Measurements from ENCODE around the gene GMPR2. TPM values are rescaled to one million over a fixed set of nuclear protein-coding genes. Genes with fewer than 3 reads are reported as not detected.

GMPR2 gene
- total RNA-seq, 1 experiment from 2014 or later = 76.9 TPM

GRCh38 chr14:24213866-24214662 lies 18.7 kb upstream of the GMPR2 start:
- ChIA-PET CTCF (interaction anchor here (0.7 to 1.6 kb wide), 8 partner anchors 24 to 94 kb away, joined by 3 to 10 read pairs (median 4); partner anchors contain the start of genes CIDEB, IRF9 and TINF2), POLR2A (interaction anchor here (0.6 to 3.0 kb wide), 11 partner anchors 17 to 230 kb away, joined by 3 to 28 read pairs (median 5); partner anchors contain the start of genes CIDEB, DCAF11, EMC9 and PSME2)
- TF ChIP-seq CTCF (IDR thresholded peaks at IDR 0.05; ENCODE audit: insufficient read depth in 1 of 2, low read depth in 1 of 2, low read length in 1 of 2, severe bottlenecking in 1 of 2, unreplicated experiment in 1 of 2) = no peak
- Histone ChIP-seq H3K4me1 (peaks cover 12% of the 10 kb centered on the region), H3K27me3 (replicated peaks; ENCODE audit: control insufficient read depth, insufficient read depth, low read length) (no peaks in the 10 kb centered on the region), H3K4me3 (ENCODE audit: low read depth, low read length) (peak overlapping the region; percentile 88), H3K36me3 (ENCODE audit: control insufficient read depth, insufficient read depth, low read length) (peaks cover 1% of the 10 kb centered on the region), H3K9me3 (no peaks in the 10 kb centered on the region)
- Mint-ChIP-seq H3K36me3 (ENCODE audit: insufficient read depth, unreplicated experiment) (peaks cover 59% of the 10 kb centered on the region), H3K9me3 (ENCODE audit: unreplicated experiment) (no peaks in the 10 kb centered on the region), H3K27ac (ENCODE audit: unreplicated experiment) (peak overlapping the region; percentile 97), H3K4me1 (ENCODE audit: low read depth, unreplicated experiment) (peaks cover 13% of the 10 kb centered on the region), H3K4me3 (ENCODE audit: unreplicated experiment) (peak overlapping the region; percentile 91), H3K27me3 (ENCODE audit: insufficient read depth, unreplicated experiment) (no peaks in the 10 kb centered on the region)
- DNase-seq = no peak
- intact Hi-C loops (cut with micrococcal nuclease; ENCODE audit: unreplicated experiment) = loop anchor here (1.0 to 2.0 kb wide), 2 partner anchors 19 to 73 kb away; partner anchors contain the start of genes EMC9 and TM9SF1
- BruUV-seq (replicated peaks) = TSS peak; percentile 88

- H3K36me3 Mint-ChIP-seq (ENCODE audit: insufficient read depth, unreplicated experiment) = peaks cover 56% of the 10 kb centered on the region
- H3K36me3 ChIP-seq (ENCODE audit: control insufficient read depth, insufficient read depth, low read length) = no peaks in the 10 kb centered on the region; the same call in none of the 2 replicates
- peak within 1 kb of the TSS; percentile 88 for H3K27ac Mint-ChIP-seq (ENCODE audit: unreplicated experiment)
- ChIA-PET CTCF (interaction anchor here (0.8 to 1.4 kb wide), 6 partner anchors 20 to 116 kb away, joined by 3 to 9 read pairs (median 4); partner anchors contain the start of genes IRF9, TINF2 and TM9SF1), POLR2A (interaction anchor here (0.8 to 1.0 kb wide), 2 partner anchors 20 to 27 kb away, joined by 7 to 16 read pairs; partner anchors contain the start of genes TINF2 and TM9SF1)
- no peaks in the 10 kb centered on the region for H3K27me3 Mint-ChIP-seq (ENCODE audit: insufficient read depth, unreplicated experiment)
- no peaks in the 10 kb centered on the region for H3K9me3 ChIP-seq
- BruUV-seq (replicated peaks) = TSS peak; percentile 6
- no peaks in the 10 kb centered on the region for H3K27me3 ChIP-seq (replicated peaks; ENCODE audit: control insufficient read depth, insufficient read depth, low read length)
- peak within 1 kb of the TSS; percentile 70 for H3K4me3 ChIP-seq (ENCODE audit: low read depth, low read length)
- peak within 1 kb of the TSS; percentile 87 for H3K4me3 Mint-ChIP-seq (ENCODE audit: unreplicated experiment)
- peak; percentile 82 to 85 for DNase-seq
- peaks cover 12% of the 10 kb centered on the region for H3K4me1 ChIP-seq
- no peaks in the 10 kb centered on the region for H3K9me3 Mint-ChIP-seq (ENCODE audit: unreplicated experiment)
- H3K4me1 Mint-ChIP-seq (ENCODE audit: low read depth, unreplicated experiment) = peaks cover 13% of the 10 kb centered on the region
- TF ChIP-seq CTCF (IDR thresholded peaks at IDR 0.05; ENCODE audit: insufficient read depth in 1 of 2, low read depth in 1 of 2, low read length in 1 of 2, severe bottlenecking in 1 of 2, unreplicated experiment in 1 of 2) = peak; percentile 13 to 75
- intact Hi-C loops (cut with micrococcal nuclease; ENCODE audit: unreplicated experiment) = loop anchor here (1.0 kb wide), 3 partner anchors 17 to 82 kb away; partner anchors contain the start of genes GMPR2, NEDD8 and TINF2
Measured at GRCh38 chr14:24215495-24216344, 17.0 kb upstream of the GMPR2 start, which contains the start of gene MDP1. Gene MDP1 (minus strand): TSS chr14:24216066. CDS start chr14:24215955, 111 bp downstream.

Data from Caco-2 (cell line).